Measurements from ENCODE around the gene TFIP11. TPM values are rescaled to one million over a fixed set of nuclear protein-coding genes. Genes with fewer than 3 reads are reported as not detected.

The TFIP11 gene
- total and polyA plus RNA-seq, 2 of the 8 experiments (the other 6 are each of a cell fraction or from before 2014, with no cell fraction given) = 18.1 to 28.3 TPM

GRCh38 chr22:26452236-26453016 is 59.8 kb downstream of the TFIP11 start:
- H3K23ac ChIP-seq (ENCODE audit: insufficient read length) = no peak overlapping the region
- no peak for FAIRE-seq
- no peak for TF ChIP-seq JUND (IDR thresholded peaks at IDR 0.05; ENCODE audit: low read length)
- TF ChIP-seq BRCA1 (IDR thresholded peaks at IDR 0.05; ENCODE audit: low read depth, low read length) = no peak
- no peak for TF ChIP-seq SP2 (IDR thresholded peaks at IDR 0.05; ENCODE audit: low read length)
- TF ChIP-seq BACH1 (IDR thresholded peaks at IDR 0.05; ENCODE audit: low read length) = no peak
- no peak for TF ChIP-seq JUN (IDR thresholded peaks at IDR 0.05; ENCODE audit: low read depth, low read length)
- TF ChIP-seq CREB1 (IDR thresholded peaks at IDR 0.05) = no peak
- TF ChIP-seq CTBP2 (IDR thresholded peaks at IDR 0.05; ENCODE audit: borderline replicate concordance, insufficient read depth, insufficient read length, low read length) = no peak

More at GRCh38 chr22:26452236-26453016, 59.8 kb downstream of the TFIP11 start:
- WGBS, 2 experiments (ENCODE audit: extremely low coverage in 1 of 2, insufficient coverage in 1 of 2, insufficient read length in 1 of 2, insufficient replicate concordance in 2 of 2, low coverage in 1 of 2, low lambda C conversion rate in 2 of 2, missing lambda C conversion rate in 1 of 2) = 88% methylated on average over 23 of the region's 23 CpGs; no CpG with 5 or more reads in 1 of the 2 experiments
- no peak overlapping the region for H3K4me3 ChIP-seq (ENCODE audit: extremely low read depth in 1 of 4, insufficient read depth in 2 of 4, low read depth in 3 of 4, low read length in 4 of 4)
- peaks cover 0 to 40% (median 7%) of the 10 kb centered on the region in 4 experiments; a peak in 4 of 8 replicates for H3K36me3 ChIP-seq (ENCODE audit: control insufficient read depth in 2 of 4, insufficient read depth in 4 of 4, low read length in 3 of 4)
- no peak overlapping the region for H3K14ac ChIP-seq (ENCODE audit: insufficient read length)
- H2BK120ac ChIP-seq (replicated peaks; ENCODE audit: low read depth, low read length) = no peak overlapping the region
- H2BK15ac ChIP-seq (ENCODE audit: low read length) = no peak overlapping the region
- H3K4me1 ChIP-seq (replicated peaks in 1 of 4; ENCODE audit: control insufficient read depth in 3 of 4, insufficient read depth in 4 of 4, low read length in 3 of 4) = no peaks in the 10 kb centered on the region
- no peak overlapping the region for H2AK5ac ChIP-seq (ENCODE audit: low read depth, low read length)
- no peaks in the 10 kb centered on the region for H4K20me1 ChIP-seq (replicated peaks in 1 of 2; ENCODE audit: control insufficient read depth in 1 of 2, insufficient read depth in 2 of 2, low read length in 2 of 2)
- ChIA-PET POLR2A (ENCODE audit: partially characterized antibody) (interaction anchor here (1.8 kb wide), 1 partner anchor 30 kb away, joined by 7 read pairs; no protein-coding TSS in a partner anchor), CTCF (ENCODE audit: partially characterized antibody) (interaction anchor here (0.9 to 3.2 kb wide), 10 partner anchors 9 to 88 kb away, joined by 3 to 19 read pairs (median 4); no protein-coding TSS in a partner anchor)
- no peaks in the 10 kb centered on the region for H3K23me2 ChIP-seq (ENCODE audit: low read depth, low read length)
- no peaks in the 10 kb centered on the region for H3K27me3 ChIP-seq (replicated peaks in 1 of 4; ENCODE audit: control insufficient read depth in 3 of 4, extremely low read depth in 1 of 4, insufficient read depth in 3 of 4, low read length in 3 of 4)
- H2BK20ac ChIP-seq (ENCODE audit: low read length) = no peak overlapping the region
- H3K4me2 ChIP-seq (ENCODE audit: insufficient read depth in 1 of 2, low read depth in 2 of 2, low read length in 2 of 2) = no peak overlapping the region
- no peaks in the 10 kb centered on the region for H3K9me3 ChIP-seq (ENCODE audit: insufficient read depth in 2 of 2, low read depth in 1 of 2, low read length in 1 of 2)
- no peak overlapping the region; the same call in 1 of the 2 replicates for H4K8ac ChIP-seq (ENCODE audit: extremely low read depth, insufficient read depth, low read length)
- H3K79me1 ChIP-seq (ENCODE audit: low read depth, low read length) = no peaks in the 10 kb centered on the region
- no peak overlapping the region for H3K56ac ChIP-seq (replicated peaks; ENCODE audit: insufficient read length, low read depth, low read length)
- H3K9ac ChIP-seq (replicated peaks in 1 of 4; ENCODE audit: extremely low read depth in 1 of 4, low read depth in 3 of 4, low read length in 3 of 4) = no peak overlapping the region
- H3K18ac ChIP-seq (ENCODE audit: extremely low read depth, low read length) = no peak overlapping the region
- DNase-seq (ENCODE audit: low read depth in 1 of 2, low spot score in 2 of 2) = no peak
- no peak overlapping the region for H3K27ac ChIP-seq (ENCODE audit: low read depth, low read length)
- H2BK12ac ChIP-seq (ENCODE audit: low read depth, low read length) = no peak overlapping the region
- no peak overlapping the region for H4K5ac ChIP-seq (ENCODE audit: insufficient read length, low read depth, low read length)
- H3K4ac ChIP-seq (replicated peaks; ENCODE audit: insufficient read length, low read depth, low read length) = no peak overlapping the region
- no peak overlapping the region for H2AFZ ChIP-seq (ENCODE audit: low read length)
- no peak overlapping the region for H4K91ac ChIP-seq (replicated peaks; ENCODE audit: insufficient read length, low read length)
- H3K79me2 ChIP-seq (ENCODE audit: control insufficient read depth in 1 of 2, insufficient read depth in 2 of 2, low read length in 2 of 2) = no peaks in the 10 kb centered on the region
- no peak overlapping the region for H2BK5ac ChIP-seq (ENCODE audit: low read depth, low read length)
